DOHH2 (cell line): ENCODE measurements around the gene EVPL.

Experiments
- H3F3A ChIP-seq: fragments of 200-600 bp; sonication (generic), shearing (Covaris generic); 2 replicates; pipeline ENCODE4 v1.6.0; 2016; ENCODE audit warnings: antibody characterized with exemption, mild to moderate bottlenecking; ENCODE audit not compliant: control insufficient read depth, insufficient read depth
- H3K27ac ChIP-seq: fragments of 200-600 bp; sonication (generic); 2 replicates; pipeline ENCODE4 v1.5.1; 2014; ENCODE audit warnings: low read depth, mild to moderate bottlenecking, low read length, moderate library complexity
- H3K27me3 ChIP-seq: fragments of 200-600 bp; sonication (generic); 2 replicates; pipeline ENCODE4 v1.6.1; 2014; ENCODE audit warnings: mild to moderate bottlenecking, low read length, mixed read lengths; ENCODE audit not compliant: control insufficient read depth
- H3K36me3 ChIP-seq: fragments of 200-600 bp; sonication (generic); 2 replicates; pipeline ENCODE4 v1.6.1; 2014; ENCODE audit warnings: mild to moderate bottlenecking, low read length, moderate library complexity, mixed read lengths; ENCODE audit not compliant: control insufficient read depth
- H3K4me1 ChIP-seq: fragments of 200-600 bp; sonication (generic); 2 replicates; pipeline ENCODE4 v1.6.1; 2014; ENCODE audit warnings: mild to moderate bottlenecking, low read length, mixed read lengths; ENCODE audit not compliant: control insufficient read depth
- H3K4me2 ChIP-seq: fragments of 200-600 bp; sonication (generic); 2 replicates; pipeline ENCODE4 v1.6.0; 2014; ENCODE audit warnings: mild to moderate bottlenecking, low read length, moderate library complexity
- H3K4me3 ChIP-seq: fragments of 200-600 bp; sonication (generic); 2 replicates; pipeline ENCODE4 v1.5.1; 2014; ENCODE audit warnings: mild to moderate bottlenecking, low read length, mixed read lengths
- H3K79me2 ChIP-seq: fragments of 200-600 bp; sonication (generic); 2 replicates; pipeline ENCODE4 v1.6.1; 2014; ENCODE audit warnings: mild to moderate bottlenecking, low read length, mixed read lengths; ENCODE audit not compliant: control insufficient read depth
- H3K9me2 ChIP-seq: fragments of 200-600 bp; sonication (generic); replicated peaks from 2 replicates; pipeline ENCODE4 v1.6.1; 2014; ENCODE audit warnings: mild to moderate bottlenecking, low read length, mixed read lengths; ENCODE audit not compliant: control insufficient read depth
- H3K9me3 ChIP-seq: fragments of 200-600 bp; sonication (generic); 2 replicates; pipeline ENCODE4 v1.6.1; 2014; ENCODE audit warnings: antibody characterized with exemption, low read length, mixed read lengths; ENCODE audit not compliant: control insufficient read depth, insufficient read depth
- H4K20me1 ChIP-seq: fragments of 200-600 bp; sonication (generic); 2 replicates; pipeline ENCODE4 v1.6.0; 2014; ENCODE audit warnings: low read depth, mild to moderate bottlenecking, antibody characterized with exemption, low read length, moderate library complexity; ENCODE audit not compliant: control insufficient read depth, insufficient read depth
- CTCF ChIP-seq: fragments of 200-600 bp; sonication (generic); IDR thresholded peaks from one replicate; pipeline ENCODE4 v1.5.1; 2014; ENCODE audit warnings: antibody characterized with exemption, mild to moderate bottlenecking, low read depth, low read length; ENCODE audit not compliant: poor library complexity, severe bottlenecking
- EZH2phosphoT487 ChIP-seq: fragments of 200-600 bp; sonication (generic); IDR thresholded peaks from 2 replicates; pipeline ENCODE4 v1.6.1; 2017; ENCODE audit warnings: borderline replicate concordance, mild to moderate bottlenecking, antibody characterized with exemption, low read length, moderate library complexity, mixed read lengths

Gene EVPL

GRCh38 chr17:76018801-76019200 is 8.3 kb downstream of the EVPL start:
- no peaks in the 10 kb centered on the region for H4K20me1 ChIP-seq
- H3K4me1 ChIP-seq: peaks cover 7% of the 10 kb centered on the region; the same call in 1 of the 2 replicates

GRCh38 chr17:76018340-76018680 is 8.8 kb downstream of the EVPL start:
- H4K20me1 ChIP-seq: no peaks in the 10 kb centered on the region
- no peaks in the 10 kb centered on the region for H3K9me2 ChIP-seq
- no peaks in the 10 kb centered on the region for H3K9me3 ChIP-seq
- TF ChIP-seq CTCF (no peak), EZH2phosphoT487 (no peak)
- H3K79me2 ChIP-seq: no peaks in the 10 kb centered on the region
- no peak overlapping the region for H3K4me2 ChIP-seq
- no peak overlapping the region for H3K27ac ChIP-seq
- peaks cover 5% of the 10 kb centered on the region; the same call in 1 of the 2 replicates for H3F3A ChIP-seq
- peaks cover 7% of the 10 kb centered on the region; the same call in 1 of the 2 replicates for H3K4me1 ChIP-seq
- no peaks in the 10 kb centered on the region for H3K27me3 ChIP-seq
- H3K36me3 ChIP-seq: no peaks in the 10 kb centered on the region
- no peak overlapping the region for H3K4me3 ChIP-seq

More at GRCh38 chr17:76018801-76019200, 8.3 kb downstream of the EVPL start:
- H3K36me3 ChIP-seq: no peaks in the 10 kb centered on the region
- peaks cover 5% of the 10 kb centered on the region; the same call in 1 of the 2 replicates for H3F3A ChIP-seq
- no peaks in the 10 kb centered on the region for H3K79me2 ChIP-seq
- TF ChIP-seq CTCF (no peak), EZH2phosphoT487 (no peak)
- no peaks in the 10 kb centered on the region for H3K9me3 ChIP-seq
- H3K27ac ChIP-seq: no peak overlapping the region
- H3K4me2 ChIP-seq: no peak overlapping the region
- H3K9me2 ChIP-seq: no peaks in the 10 kb centered on the region
- no peak overlapping the region for H3K4me3 ChIP-seq
- no peaks in the 10 kb centered on the region for H3K27me3 ChIP-seq

- peaks cover 7% of the 10 kb centered on the region; the same call in 1 of the 2 replicates for H3K4me1 ChIP-seq
- no peak overlapping the region for H3K4me3 ChIP-seq
- no peaks in the 10 kb centered on the region for H3K36me3 ChIP-seq
- H3K9me3 ChIP-seq: no peaks in the 10 kb centered on the region
- TF ChIP-seq CTCF: no peak
- TF ChIP-seq EZH2phosphoT487: no peak
- H3K79me2 ChIP-seq: no peaks in the 10 kb centered on the region
- H4K20me1 ChIP-seq: no peaks in the 10 kb centered on the region
- H3K27ac ChIP-seq: no peak overlapping the region
- H3K4me2 ChIP-seq: no peak overlapping the region
- H3K27me3 ChIP-seq: no peaks in the 10 kb centered on the region
- peaks cover 5% of the 10 kb centered on the region; the same call in 1 of the 2 replicates for H3F3A ChIP-seq
- no peaks in the 10 kb centered on the region for H3K9me2 ChIP-seq
Measured at GRCh38 chr17:76017481-76018339, 9.4 kb downstream of the EVPL start.
